GM12878 (cell line): ENCODE measurements around the gene AQP7. TPM values are rescaled to one million over a fixed set of nuclear protein-coding genes. Genes with fewer than 3 reads are reported as not detected.
"Not testable (repeated sequence)": the region's sequence is repeated elsewhere in the genome, so short reads cannot be mapped to it uniquely, and the experiment has no call there.

ENCODE experiments used
- ATAC-seq: fragments of 200-7000 bp; cut with Tn5 transposase; 3 replicates; pipeline ENCODE4 v1.9.1; 2020; ENCODE audit warnings: mild to moderate bottlenecking, moderate library complexity
- BruUV-seq: library from RNA; stranded (reverse); fragments of 400-500 nt; replicated peaks from 2 replicates; lab custom pipeline; 2021; lab: Mats Ljungman, UMichigan
- CTCF ChIA-PET: fragments of 300-600 bp; sonication (Branson Sonifier 250); formaldehyde crosslinking; extraction: SDS; loops from one replicate; lab custom pipeline; 2021; ENCODE audit warnings: inconsistent platforms; lab: Yijun Ruan, JAX
- POLR2A ChIA-PET: fragments of 350-600 bp; formaldehyde crosslinking; extraction: SDS; loops from one replicate; lab custom pipeline; 2021; ENCODE audit warnings: inconsistent platforms; lab: Charles Lee
- RAD21 ChIA-PET: fragments of 300-600 bp; sonication (Branson Sonifier 250); formaldehyde crosslinking; loops from one replicate; lab custom pipeline; 2023; ENCODE audit warnings: antibody characterized with exemption; ENCODE audit not compliant: unreplicated experiment; lab: Charles Lee
- SMC1A ChIA-PET: fragments of 300-600 bp; sonication (Branson Sonifier 250); formaldehyde crosslinking; loops from one replicate; lab custom pipeline; 2023; ENCODE audit not compliant: unreplicated experiment, uncharacterized antibody; lab: Charles Lee
- DNase-seq: peaks from one replicate; pipeline ENCODE4 v3.0.0-alpha.2; 2011; ENCODE audit warnings: low read depth, low spot score
- FAIRE-seq: peaks from 3 replicates; lab custom pipeline; 2011; peaks lifted over from hg19 to GRCh38; lab: Jason Lieb, UNC
- H2AFZ ChIP-seq: 2 replicates; pipeline ENCODE4 v1.6.0; 2011; ENCODE audit warnings: low read depth, low read length, control low read depth; ENCODE audit not compliant: control insufficient read depth
- H3K27ac ChIP-seq: 2 replicates; pipeline ENCODE4 v1.5.1; 2011; ENCODE audit warnings: control low read depth; ENCODE audit not compliant: control insufficient read depth, insufficient read depth
- H3K27me3 ChIP-seq, 2 experiments: replicated peaks in 1 of 2; 2 replicates each; pipeline versions ENCODE4 v1.6.0 to v1.6.1; 2011; ENCODE audit warnings: low read length in 1 of 2; ENCODE audit not compliant: control insufficient read depth in 2 of 2, insufficient read depth in 2 of 2
- H3K36me3 ChIP-seq, 2 experiments: 2 replicates each; pipeline ENCODE4 v1.5.1; 2011; ENCODE audit warnings: low read length in 1 of 2; ENCODE audit not compliant: control insufficient read depth in 2 of 2, insufficient read depth in 2 of 2
- H3K4me1 ChIP-seq: 2 replicates; pipeline ENCODE4 v1.6.1; 2011; ENCODE audit warnings: mild to moderate bottlenecking, low read length, moderate library complexity, mixed read lengths; ENCODE audit not compliant: control insufficient read depth, insufficient read depth
- H3K4me2 ChIP-seq: 2 replicates; pipeline ENCODE4 v1.6.0; 2011; ENCODE audit warnings: control low read depth; ENCODE audit not compliant: control insufficient read depth, insufficient read depth
- H3K4me3 ChIP-seq: fragments of 200-600 bp; sonication (generic); 2 replicates; pipeline ENCODE4 v1.5.1; 2016
- H3K79me2 ChIP-seq: 2 replicates; pipeline ENCODE4 v1.6.0; 2011; ENCODE audit warnings: low read length; ENCODE audit not compliant: control insufficient read depth, insufficient read depth
- H3K9ac ChIP-seq: 2 replicates; pipeline ENCODE4 v1.8.0; 2011; ENCODE audit warnings: low read length, control low read depth, mixed read lengths; ENCODE audit not compliant: control insufficient read depth, insufficient read depth
- H3K9me3 ChIP-seq: replicated peaks from 3 replicates; pipeline ENCODE4 v1.5.1; 2011; ENCODE audit warnings: mild to moderate bottlenecking, low read length; ENCODE audit not compliant: control insufficient read depth, insufficient read depth
- H4K20me1 ChIP-seq: 2 replicates; pipeline ENCODE4 v1.6.0; 2011; ENCODE audit not compliant: control insufficient read depth, insufficient read depth
- WGBS: methylation state at CpG from one replicate; pipeline ENCODE4 v1.1.6; 2016; ENCODE audit warnings: low lambda C conversion rate; ENCODE audit not compliant: insufficient replicate concordance, insufficient coverage; ENCODE audit errors: missing lambda C conversion rate; 5-methylcytosine and 5-hydroxymethylcytosine counted together
- in situ Hi-C: fragments of 300-500 bp; cut with MboI; formaldehyde crosslinking; loops from 9 replicates; pipeline ENCODE4 v1.14.3; 2018; ENCODE audit warnings: mixed read lengths
- intact Hi-C: fragments of 100-400 bp; cut with micrococcal nuclease; formaldehyde crosslinking; loops from one replicate; pipeline ENCODE4 v1.14.2; 2022; ENCODE audit not compliant: unreplicated experiment
- polyA plus RNA-seq, 11 experiments: library from polyadenylated mRNA; depleted of rRNA in 4 of 11; unstranded in 6 of 11; stranded (reverse) in 5 of 11; fragments of >200 nt; fragmentation: Nextera tagmentation in 4 of 11; fragmentation: Illumina TruSeq in 1 of 11; extraction: Ambion mirVana in 4 of 11; extraction: Trizol in 1 of 11; gene quantifications; 1 replicate in 1 of 11; 2 replicates in 10 of 11; pipeline versions ENCODE4 v1.2.1 to v1.2.3, GENCODE V29; 2011 to 2016; ENCODE audit warnings: inconsistent platforms in 2 of 11, missing spikeins in 2 of 11, low read depth in 1 of 11
- total RNA-seq, 4 experiments: library from RNA; depleted of rRNA in 3 of 4; stranded (reverse); fragments of >200 nt in 3 of 4; fragmentation: Illumina TruSeq in 1 of 4; extraction: Trizol in 1 of 4; gene quantifications; 2 replicates each; pipeline versions ENCODE4 v1.2.1 to v1.2.3, GENCODE V29; 2013 to 2021

AQP7 gene
- total and polyA plus RNA-seq, 10 of the 15 experiments (the other 5 are each of a cell fraction or from before 2014, with no cell fraction given): 0.04 to 0.18 (median 0.04) TPM; not detected in 7

DNA sequence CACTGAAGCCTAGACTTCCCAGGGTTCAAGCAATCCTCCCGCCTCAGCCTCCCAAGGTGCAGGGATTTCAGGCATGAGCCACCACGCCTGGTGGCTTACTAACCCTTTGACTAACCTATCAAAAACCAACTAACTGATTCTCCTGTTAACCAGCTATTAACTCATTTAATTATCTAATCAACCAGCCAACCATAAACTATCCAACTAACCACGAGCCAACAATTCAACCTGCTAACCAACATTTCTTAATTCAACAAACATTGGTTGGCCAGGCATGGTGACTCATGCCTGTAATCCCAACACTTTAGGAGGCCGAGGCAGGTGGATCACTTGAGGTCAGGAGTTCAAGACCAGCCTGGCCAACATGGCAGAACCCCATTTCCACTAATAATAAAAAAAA, 3.3 kb downstream of the AQP7 start:
- H3K4me1 ChIP-seq, SMC1A ChIA-PET, H3K4me3 ChIP-seq, FAIRE-seq, intact Hi-C loops, H3K79me2 ChIP-seq, H3K27ac ChIP-seq, ATAC-seq, H3K4me2 ChIP-seq, H4K20me1 ChIP-seq, H3K36me3 ChIP-seq, DNase-seq, H3K27me3 ChIP-seq, H3K9me3 ChIP-seq, in situ Hi-C loops, BruUV-seq, POLR2A ChIA-PET, H2AFZ ChIP-seq, H3K9ac ChIP-seq: not testable (repeated sequence)
- WGBS: 14% methylated on average over 4 of the region's 4 CpGs
- ChIA-PET RAD21 (interaction anchor here (0.7 kb wide), 1 partner anchor 75 kb away, joined by 3 read pairs; the partner anchor contains the start of gene NOL6), CTCF (interaction anchor here (0.9 to 2.2 kb wide), 2 partner anchors 24 to 55 kb away, joined by 3 to 6 read pairs; no protein-coding TSS in a partner anchor)

DNA sequence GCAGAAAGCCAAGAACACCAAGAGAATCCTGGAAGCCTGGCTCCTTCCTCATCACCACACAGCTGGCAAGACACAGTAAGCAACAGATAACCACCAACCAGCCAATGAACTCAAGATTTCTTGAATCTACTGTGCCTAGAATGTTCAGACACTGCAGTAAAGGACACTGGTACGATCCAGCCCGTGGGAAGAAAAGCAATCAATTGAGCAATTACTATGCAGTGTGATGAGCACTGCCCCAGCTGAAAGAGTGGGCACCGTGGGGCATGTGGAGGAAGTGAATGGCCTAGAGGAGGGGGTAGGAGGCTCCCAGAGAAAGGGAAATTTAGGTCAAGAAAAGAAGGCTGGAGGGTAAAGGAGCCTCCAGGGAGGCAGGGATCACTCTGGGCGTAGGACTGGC, 4.6 kb downstream of the AQP7 start:
- H3K27ac ChIP-seq, H3K4me1 ChIP-seq, BruUV-seq, H3K27me3 ChIP-seq, H3K4me2 ChIP-seq, H3K4me3 ChIP-seq, FAIRE-seq, H3K9ac ChIP-seq, H3K79me2 ChIP-seq, H3K36me3 ChIP-seq, in situ Hi-C loops, SMC1A ChIA-PET, H2AFZ ChIP-seq, POLR2A ChIA-PET, ATAC-seq, H4K20me1 ChIP-seq, H3K9me3 ChIP-seq, RAD21 ChIA-PET, DNase-seq, intact Hi-C loops: not testable (repeated sequence)
- 4% methylated on average over 3 of the region's 4 CpGs for WGBS
- CTCF ChIA-PET: interaction anchor here (1.4 kb wide), 1 partner anchor 18 kb away, joined by 3 read pairs; no protein-coding TSS in a partner anchor

DNA sequence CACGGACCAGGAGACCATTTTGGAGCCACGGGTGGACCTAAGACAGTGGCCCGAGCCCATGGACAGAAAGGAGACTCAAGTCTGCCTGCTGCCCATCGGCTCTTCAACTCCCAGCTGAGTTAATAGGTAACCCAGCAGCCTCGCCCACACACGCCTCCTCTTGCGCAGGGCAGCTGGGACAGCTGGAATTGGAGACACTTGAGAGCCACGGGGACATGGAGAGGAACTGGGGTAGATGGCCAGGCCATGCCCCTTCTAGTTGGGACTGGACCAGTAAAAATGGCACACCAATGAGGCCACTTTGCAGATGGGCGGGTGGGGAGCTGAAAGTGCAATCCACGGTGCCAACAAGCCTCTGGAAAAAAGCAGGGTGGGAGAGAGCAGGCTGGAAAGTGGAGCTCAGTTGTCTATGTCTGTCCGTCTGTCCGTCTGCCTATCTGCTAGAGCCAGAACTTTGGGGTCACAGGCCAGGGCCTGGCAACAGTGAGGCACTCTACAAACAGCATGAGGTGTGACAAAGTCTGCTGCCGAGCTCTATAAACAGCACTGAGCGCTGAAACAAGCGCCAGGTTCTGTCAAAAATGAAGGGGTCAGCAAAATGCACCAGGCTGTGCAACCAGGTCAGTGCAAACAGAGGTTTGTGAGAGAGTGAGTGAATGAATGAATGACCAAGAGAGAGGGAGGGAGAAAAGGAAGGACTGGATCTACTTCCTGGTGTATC, 7.0 kb downstream of the AQP7 start:
- H3K9ac ChIP-seq, CTCF ChIA-PET: not testable (repeated sequence)

DNA sequence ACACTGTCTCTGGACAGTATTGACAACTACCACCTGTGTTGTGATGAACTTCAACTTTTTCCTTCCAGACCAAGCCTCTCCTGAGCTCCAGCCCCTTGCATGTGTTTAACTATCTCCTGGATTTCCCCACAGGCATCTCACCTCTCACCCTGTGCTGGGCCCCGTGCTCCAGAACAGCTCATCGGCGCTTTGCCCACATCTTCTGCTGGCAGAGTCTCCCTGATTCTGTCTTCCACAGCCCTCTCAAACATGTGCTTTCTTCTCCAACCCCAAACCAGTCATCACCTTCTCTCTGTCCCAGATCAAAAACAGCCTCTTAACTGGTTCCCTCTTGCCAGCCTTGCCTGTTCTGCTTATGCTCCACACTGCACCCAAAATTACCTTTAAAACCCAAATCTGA, 8.4 kb downstream of the AQP7 start:
- FAIRE-seq, SMC1A ChIA-PET, in situ Hi-C loops, H4K20me1 ChIP-seq, H2AFZ ChIP-seq, POLR2A ChIA-PET, H3K79me2 ChIP-seq, H3K4me3 ChIP-seq, BruUV-seq, H3K27ac ChIP-seq, H3K27me3 ChIP-seq, H3K9ac ChIP-seq, intact Hi-C loops, H3K36me3 ChIP-seq, H3K4me2 ChIP-seq, H3K9me3 ChIP-seq, ATAC-seq, RAD21 ChIA-PET, H3K4me1 ChIP-seq, DNase-seq: not testable (repeated sequence)
- CTCF ChIA-PET: interaction anchor here (1.8 kb wide), 1 partner anchor 19 kb away, joined by 6 read pairs; no protein-coding TSS in a partner anchor
- WGBS: 82% methylated on average over 3 of the region's 3 CpGs

More for the DNA sequence above, 7.0 kb downstream of the AQP7 start:
- FAIRE-seq, H3K9me3 ChIP-seq, H3K79me2 ChIP-seq, H3K4me2 ChIP-seq, H3K4me3 ChIP-seq, DNase-seq, H4K20me1 ChIP-seq, intact Hi-C loops, POLR2A ChIA-PET, in situ Hi-C loops, SMC1A ChIA-PET, BruUV-seq, H3K27me3 ChIP-seq, H3K27ac ChIP-seq, H3K36me3 ChIP-seq, ATAC-seq, RAD21 ChIA-PET, H2AFZ ChIP-seq, H3K4me1 ChIP-seq: not testable (repeated sequence)
- WGBS: 30% methylated on average over 15 of the region's 15 CpGs
